GM19193 (cell line): ENCODE measurements around the gene ZNF521.

Experiments used
- POLR2A ChIP-seq: IDR thresholded peaks from 4 replicates; pipeline ENCODE4 v1.6.1; 2011; ENCODE audit not compliant: insufficient read depth, insufficient read length; ENCODE audit errors: extremely low read depth

The ZNF521 gene

GRCh38 chr18:25089470-25089869 is 262.5 kb downstream of the ZNF521 start:
- TF ChIP-seq POLR2A = no peak

GRCh38 chr18:25086876-25087275 is 265.1 kb downstream of the ZNF521 start:
- no peak for TF ChIP-seq POLR2A

GRCh38 chr18:25081001-25081400 is 271.0 kb downstream of the ZNF521 start:
- no peak for TF ChIP-seq POLR2A

- no peak for TF ChIP-seq POLR2A
These were observed 271.8 kb downstream of the ZNF521 start for GRCh38 chr18:25080211-25080610.

DNA sequence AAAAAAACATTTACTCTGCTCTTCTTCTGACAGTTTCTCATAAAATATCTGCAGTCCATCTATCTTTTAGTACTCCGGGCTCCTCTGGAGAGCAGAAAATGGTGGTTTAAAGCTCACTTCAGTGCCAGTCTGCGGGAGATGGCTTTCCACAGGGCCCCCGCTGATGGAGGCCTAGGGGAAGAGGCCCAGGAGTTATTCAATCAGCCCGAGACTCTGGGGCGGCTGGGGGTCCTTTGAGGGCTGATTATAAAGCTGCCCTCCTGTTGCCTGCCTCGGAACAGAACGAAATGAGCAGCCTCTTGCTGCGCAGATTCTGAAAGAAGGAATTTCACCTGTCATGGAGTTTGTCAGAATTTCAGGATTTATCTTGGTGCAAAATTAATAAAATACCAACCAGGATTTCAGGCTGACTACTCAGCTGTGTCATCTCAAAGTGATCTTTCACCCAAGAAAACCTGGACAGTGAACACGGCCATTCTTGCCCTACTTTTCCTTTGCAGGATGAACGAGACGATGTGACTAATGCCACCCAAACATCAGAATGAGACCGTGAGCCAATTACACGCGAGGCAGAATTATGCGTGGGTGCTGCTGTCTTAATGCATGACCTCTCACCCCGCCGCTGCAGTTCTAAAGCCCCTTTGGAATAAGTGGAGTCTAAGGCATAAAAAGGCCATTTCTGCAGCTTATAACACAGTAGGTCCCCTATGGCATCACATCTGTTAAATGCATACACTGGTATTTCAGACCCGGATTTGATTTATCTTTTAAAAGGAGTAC is 273.8 kb downstream of the ZNF521 start:
- no peak for TF ChIP-seq POLR2A

- no peak for TF ChIP-seq POLR2A
These were observed 274.7 kb downstream of the ZNF521 start for GRCh38 chr18:25077038-25077943.

DNA sequence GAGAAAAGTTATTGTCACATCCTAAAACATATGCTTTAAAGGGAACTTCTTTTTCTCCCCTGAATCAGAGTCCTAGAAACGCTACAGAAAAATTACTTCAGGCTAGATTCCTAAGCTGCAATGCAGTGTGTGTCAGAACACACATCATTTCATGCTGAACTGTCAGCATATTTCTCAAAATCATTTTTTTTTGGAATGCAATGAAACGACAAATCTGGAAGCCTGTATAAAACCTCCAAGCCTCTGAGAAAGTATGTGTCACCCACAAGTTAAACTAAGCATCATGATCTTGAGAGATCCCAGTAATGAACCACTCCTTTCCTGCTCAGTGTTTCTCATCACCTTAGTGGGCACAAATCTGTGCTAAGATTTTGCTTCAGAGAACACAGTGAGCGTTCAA is 276.2 kb downstream of the ZNF521 start:
- no peak for TF ChIP-seq POLR2A

DNA sequence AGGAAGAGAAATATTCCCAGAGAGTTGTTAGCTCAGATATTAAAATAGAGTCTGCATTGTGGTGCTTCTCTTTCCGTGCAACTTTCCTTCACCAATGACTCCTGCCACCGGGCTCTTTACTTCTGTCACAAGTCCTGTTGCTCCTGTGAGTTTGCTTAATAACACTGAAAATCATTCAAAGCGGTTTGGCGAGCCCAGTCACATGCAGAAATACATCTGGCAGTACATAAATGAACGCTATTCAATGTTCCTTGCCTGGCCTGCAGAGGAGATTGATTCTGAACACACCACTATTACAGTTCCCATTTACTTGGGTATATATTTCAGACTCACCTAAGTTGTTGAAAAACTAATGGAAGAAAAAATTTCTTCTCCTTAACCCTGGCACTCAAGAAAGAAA is 276.6 kb downstream of the ZNF521 start:
- no peak for TF ChIP-seq POLR2A

DNA sequence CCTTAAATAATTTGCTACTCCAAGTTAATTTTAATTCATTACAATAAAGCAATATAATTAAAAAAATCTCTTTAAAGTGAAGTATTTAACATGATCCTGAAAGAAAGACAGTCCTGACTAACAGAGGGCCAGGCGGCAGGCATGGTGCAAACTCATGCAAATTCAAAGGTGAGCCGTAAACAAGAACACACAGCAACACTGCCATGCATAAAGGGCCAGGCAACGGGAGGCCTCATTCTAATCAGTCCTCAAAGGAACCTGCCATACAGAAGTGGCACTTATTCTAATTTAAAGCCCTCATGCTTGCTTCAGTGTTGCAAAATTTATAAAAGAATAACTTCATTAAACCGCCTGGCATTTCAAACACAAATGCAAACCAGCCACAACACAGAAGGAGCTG is 277.0 kb downstream of the ZNF521 start:
- TF ChIP-seq POLR2A = no peak

DNA sequence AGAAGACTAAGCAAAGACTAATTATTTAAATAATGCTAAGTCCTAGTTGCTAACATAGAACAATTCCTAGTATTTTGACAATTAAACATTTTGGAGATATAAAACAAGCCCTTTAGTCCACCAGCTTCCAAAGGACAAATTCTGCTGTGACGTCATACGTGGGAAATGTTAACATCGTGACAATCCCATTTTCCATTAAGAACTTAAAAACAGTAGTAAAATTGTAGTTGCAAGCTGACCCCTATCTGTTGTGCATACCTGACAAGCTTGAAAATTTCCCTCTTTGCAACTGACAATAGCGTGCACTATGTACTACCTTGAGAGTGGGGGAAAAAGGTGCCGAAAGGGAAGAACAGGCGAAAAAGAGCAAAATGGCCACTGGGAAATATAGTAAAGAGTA is 279.8 kb downstream of the ZNF521 start:
- no peak for TF ChIP-seq POLR2A

DNA sequence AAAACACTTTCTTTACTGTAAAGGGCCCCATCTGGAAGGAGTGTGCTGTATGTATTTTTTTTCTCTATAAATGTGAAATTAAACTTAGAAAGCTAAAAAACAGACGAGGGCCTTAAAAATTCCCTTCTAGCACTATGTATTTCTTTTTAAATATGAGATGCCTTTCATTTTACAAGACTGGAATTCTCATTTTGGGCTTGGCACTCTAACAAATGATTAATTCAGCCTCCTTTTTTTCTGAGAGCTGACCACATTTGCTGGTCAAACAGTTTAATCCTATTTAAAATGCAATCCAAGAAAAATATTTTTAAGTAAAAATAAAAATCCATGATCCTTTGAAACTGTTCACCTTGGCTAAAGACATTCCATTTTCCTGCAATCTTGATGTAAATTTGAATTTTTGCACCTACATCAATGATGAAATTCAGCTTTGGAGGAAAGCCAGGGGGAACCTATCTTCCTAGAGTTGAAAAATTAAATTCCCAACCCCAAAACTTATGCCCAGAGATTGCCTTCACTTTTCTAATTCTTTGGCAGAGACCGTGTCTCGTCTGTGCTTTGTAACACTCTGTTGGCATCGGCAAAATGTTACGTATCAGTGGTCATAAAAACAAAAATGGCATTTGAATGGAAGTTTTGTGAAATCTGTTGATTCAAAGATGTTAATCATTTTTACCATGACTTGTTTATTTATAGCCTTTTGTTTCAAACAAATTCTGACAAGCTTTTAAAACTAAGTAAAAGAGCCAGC is 284.5 kb downstream of the ZNF521 start:
- TF ChIP-seq POLR2A = no peak

DNA sequence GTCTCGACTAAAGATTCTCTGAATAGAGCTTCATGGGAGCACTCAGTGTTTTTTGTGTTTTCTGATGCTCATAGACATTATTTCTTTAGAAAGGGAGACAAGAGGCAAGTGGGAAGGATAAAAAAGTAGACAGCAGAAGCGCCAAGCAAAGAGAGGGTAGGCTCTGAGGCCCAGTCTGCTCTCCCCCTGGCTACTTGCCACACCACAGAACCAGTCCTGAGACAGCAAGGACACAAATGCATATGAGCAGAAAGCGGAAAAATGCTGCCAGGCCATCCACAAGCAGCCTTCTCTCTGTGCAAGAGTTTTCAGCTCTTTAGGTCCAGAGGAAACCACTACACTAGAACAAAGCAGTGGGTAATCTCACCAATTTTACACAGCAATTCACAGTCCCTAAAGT is 285.4 kb downstream of the ZNF521 start:
- no peak for TF ChIP-seq POLR2A

GRCh38 chr18:25062720-25063119 is 289.2 kb downstream of the ZNF521 start:
- TF ChIP-seq POLR2A = no peak

- no peak for TF ChIP-seq POLR2A
These were observed 290.6 kb downstream of the ZNF521 start for GRCh38 chr18:25061395-25061794.

DNA sequence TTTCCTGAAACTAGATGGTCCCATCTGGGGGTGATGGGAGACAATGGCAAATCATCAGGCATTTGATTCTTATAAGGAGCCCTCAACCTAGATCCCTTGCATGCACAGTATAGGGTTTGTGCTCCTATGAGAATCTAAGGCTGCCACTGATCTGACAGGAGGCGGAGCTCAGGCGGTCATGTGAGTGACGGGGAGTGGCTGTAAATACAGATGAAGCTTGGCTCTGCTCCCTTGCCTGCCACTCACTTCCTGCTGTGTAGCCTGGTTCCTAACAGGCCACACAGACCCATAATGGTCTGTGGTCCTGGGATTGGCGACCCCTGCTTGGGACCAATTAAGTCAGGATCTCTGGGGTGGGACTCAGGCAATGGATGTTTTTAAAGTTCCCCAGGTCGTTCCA is 293.4 kb downstream of the ZNF521 start:
- TF ChIP-seq POLR2A = no peak

DNA sequence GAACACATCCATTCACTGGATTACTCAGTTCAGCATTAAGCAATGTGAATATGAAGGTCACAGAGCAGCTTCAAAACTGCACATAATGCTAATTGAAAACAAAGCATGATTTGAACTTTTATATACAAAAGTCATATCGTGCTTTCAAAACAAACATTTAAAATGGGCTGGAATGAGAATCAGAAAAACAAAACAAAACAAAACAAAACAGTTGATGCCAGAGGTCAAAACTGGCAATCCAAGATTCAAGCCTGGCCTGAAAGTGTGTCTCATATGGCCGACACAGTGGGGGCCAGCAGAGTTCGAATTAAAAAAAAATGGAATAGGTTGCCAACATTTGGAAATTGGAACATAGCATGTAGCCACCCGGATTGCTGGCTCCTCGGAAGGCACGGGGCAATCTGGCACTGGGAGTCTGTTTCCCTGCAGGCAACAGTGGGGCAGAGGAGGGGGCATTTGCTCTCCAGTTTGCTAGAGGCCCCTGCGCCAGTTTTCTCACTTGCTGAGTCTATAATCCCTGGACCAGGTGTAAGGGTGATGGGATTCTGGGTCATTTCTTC is 294.4 kb downstream of the ZNF521 start:
- no peak for TF ChIP-seq POLR2A

- TF ChIP-seq POLR2A = no peak
These were observed 295.5 kb downstream of the ZNF521 start for GRCh38 chr18:25056429-25056828.
